Osteocyte (in vitro differentiated cells): ENCODE data around the gene RAB36. TPM values are rescaled to one million over a fixed set of nuclear protein-coding genes. Genes with fewer than 3 reads are reported as not detected.

ENCODE experiments used
- DNase-seq: peaks from one replicate; pipeline ENCODE4 v3.0.0; 2021; ENCODE audit warnings: mixed read lengths; ENCODE audit not compliant: unreplicated experiment; ENCODE audit errors: extremely low spot score
- H3K27ac Mint-ChIP-seq: one replicate; pipeline ENCODE4 v1.8.0; 2021; ENCODE audit warnings: mild to moderate bottlenecking, mixed read lengths; ENCODE audit not compliant: unreplicated experiment
- H3K27me3 Mint-ChIP-seq: one replicate; pipeline ENCODE4 v1.8.0; 2021; ENCODE audit warnings: mixed read lengths; ENCODE audit not compliant: unreplicated experiment
- H3K36me3 Mint-ChIP-seq: one replicate; pipeline ENCODE4 v1.8.0; 2021; ENCODE audit warnings: mixed read lengths; ENCODE audit not compliant: unreplicated experiment
- H3K4me1 Mint-ChIP-seq: one replicate; pipeline ENCODE4 v1.8.0; 2021; ENCODE audit warnings: mixed read lengths; ENCODE audit not compliant: unreplicated experiment
- H3K4me3 Mint-ChIP-seq: one replicate; pipeline ENCODE4 v1.8.0; 2021; ENCODE audit warnings: mild to moderate bottlenecking, moderate library complexity, mixed read lengths; ENCODE audit not compliant: unreplicated experiment
- H3K9me3 Mint-ChIP-seq: one replicate; pipeline ENCODE4 v1.8.0; 2021; ENCODE audit warnings: mixed read lengths; ENCODE audit not compliant: unreplicated experiment
- CTCF ChIP-seq: fragments of 200-600 bp; sonication (generic); IDR thresholded peaks from 2 replicates; pipeline ENCODE4 v1.5.0; 2021; ENCODE audit warnings: antibody characterized with exemption, mild to moderate bottlenecking, moderate library complexity
- total RNA-seq: library from RNA; stranded (reverse); gene quantifications from 2 replicates; pipeline ENCODE4 v1.2.1, GENCODE V29; 2021

RAB36 gene
- total RNA-seq, 1 donor from 2014 or later = 4.8 TPM

- DNase-seq = no peak
- Mint-ChIP-seq H3K4me1 (peaks cover 2% of the 10 kb centered on the region), H3K27me3 (peaks cover 10% of the 10 kb centered on the region), H3K36me3 (no peaks in the 10 kb centered on the region), H3K9me3 (no peaks in the 10 kb centered on the region), H3K4me3 (no peak overlapping the region), H3K27ac (no peak overlapping the region)
- no peak for TF ChIP-seq CTCF
Observed at GRCh38 chr22:23126165-23127054, 18.9 kb upstream of the RAB36 start.

- H3K36me3 Mint-ChIP-seq = no peaks in the 10 kb centered on the region
Observed at GRCh38 chr22:23127055-23127756, 18.1 kb upstream of the RAB36 start.

GRCh38 chr22:23127788-23128187 is 17.5 kb upstream of the RAB36 start:
- no peak overlapping the region for H3K4me3 Mint-ChIP-seq
- peaks cover 2% of the 10 kb centered on the region for H3K4me1 Mint-ChIP-seq
- H3K9me3 Mint-ChIP-seq = no peaks in the 10 kb centered on the region
- TF ChIP-seq CTCF = no peak
- no peaks in the 10 kb centered on the region for H3K36me3 Mint-ChIP-seq
- DNase-seq = no peak
- H3K27ac Mint-ChIP-seq = no peak overlapping the region
- peaks cover 10% of the 10 kb centered on the region for H3K27me3 Mint-ChIP-seq

More at GRCh38 chr22:23127055-23127756, 18.1 kb upstream of the RAB36 start:
- H3K27ac Mint-ChIP-seq = no peak overlapping the region
- H3K4me3 Mint-ChIP-seq = no peak overlapping the region
- DNase-seq = no peak
- H3K9me3 Mint-ChIP-seq = no peaks in the 10 kb centered on the region
- H3K4me1 Mint-ChIP-seq = peaks cover 2% of the 10 kb centered on the region
- peaks cover 10% of the 10 kb centered on the region for H3K27me3 Mint-ChIP-seq
- no peak for TF ChIP-seq CTCF

- Mint-ChIP-seq H3K27me3 (peaks cover 15% of the 10 kb centered on the region), H3K4me1 (peaks cover 2% of the 10 kb centered on the region), H3K4me3 (no peak overlapping the region), H3K9me3 (no peaks in the 10 kb centered on the region), H3K36me3 (no peaks in the 10 kb centered on the region), H3K27ac (no peak overlapping the region)
- peak; percentile 90 for TF ChIP-seq CTCF
- peak; percentile 91 for DNase-seq
Observed at GRCh38 chr22:23128269-23129108, 16.8 kb upstream of the RAB36 start.
